ENCODE results near the gene RNU4-1.
"Not testable (repeated sequence)": the region's sequence is repeated elsewhere in the genome, so short reads cannot be mapped to it uniquely, and the experiment has no call there.

The RNU4-1 gene

DNA sequence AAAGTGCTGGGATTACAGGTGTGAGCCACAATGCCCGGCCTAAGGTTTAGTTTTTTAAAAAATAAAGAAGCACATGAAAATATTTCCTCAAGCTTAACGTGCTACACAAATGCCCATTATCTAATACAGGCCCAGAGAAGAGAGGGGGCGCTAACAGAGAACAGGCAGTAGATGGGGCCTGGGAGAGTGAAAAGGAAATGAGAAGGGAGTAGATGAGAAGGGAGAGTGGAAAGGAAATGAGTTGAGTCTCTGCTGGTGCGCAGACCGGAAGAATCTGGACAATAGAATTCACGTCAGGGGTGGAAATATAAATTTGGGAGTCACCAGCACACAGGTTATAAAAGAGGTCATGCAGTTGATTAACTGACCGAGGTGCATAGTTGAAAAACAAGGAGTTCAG, 38.2 kb downstream of the RNU4-1 start:
- TF ChIP-seq CTCF (IDR thresholded peaks at IDR 0.05; ENCODE audit: low read depth, low read length) = no peak

DNA sequence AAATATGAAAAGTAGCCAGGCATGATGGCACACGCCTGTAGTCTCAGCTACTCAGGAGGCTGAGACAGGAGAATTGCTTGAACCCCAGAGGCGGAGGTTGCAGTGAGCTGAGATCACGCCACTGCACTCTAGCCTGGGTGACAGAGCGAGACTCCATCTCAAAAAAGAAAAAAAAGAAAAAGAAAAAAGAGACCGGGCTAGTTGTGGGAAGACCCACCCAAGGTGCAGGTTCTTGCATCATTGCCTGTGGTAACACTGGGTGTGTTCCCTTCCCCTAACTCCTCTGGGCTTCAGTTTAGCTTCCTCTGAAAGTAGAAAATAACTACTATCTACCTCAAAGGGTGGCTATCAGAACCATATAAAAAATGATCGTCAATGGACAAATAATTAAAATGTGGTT, 39.7 kb downstream of the RNU4-1 start:
- not testable (repeated sequence) for DNase-seq; H3K27me3 ChIP-seq; H3K9me3 ChIP-seq; H3K4me3 ChIP-seq (ENCODE audit: low read depth, low read length); H3K36me3 ChIP-seq
- H3K4me1 ChIP-seq = peaks cover 11% of the 10 kb centered on the region

More for the DNA sequence above, 38.2 kb downstream of the RNU4-1 start:
- no peak for DNase-seq
- no peak overlapping the region for H3K4me3 ChIP-seq (ENCODE audit: low read depth, low read length)
- H3K9me3 ChIP-seq = no peaks in the 10 kb centered on the region
- no peaks in the 10 kb centered on the region for H3K36me3 ChIP-seq
- H3K4me1 ChIP-seq = peaks cover 9% of the 10 kb centered on the region
- no peaks in the 10 kb centered on the region for H3K27me3 ChIP-seq

- Histone ChIP-seq H3K9me3 (no peaks in the 10 kb centered on the region), H3K36me3 (no peaks in the 10 kb centered on the region), H3K4me1 (peaks cover 19% of the 10 kb centered on the region), H3K4me3 (ENCODE audit: low read depth, low read length) (no peak overlapping the region), H3K27me3 (no peaks in the 10 kb centered on the region)
- no peak for TF ChIP-seq CTCF (IDR thresholded peaks at IDR 0.05; ENCODE audit: low read depth, low read length)
- DNase-seq = no peak
Measured at GRCh38 chr12:120252071-120252906, 40.7 kb downstream of the RNU4-1 start.

GRCh38 chr12:120251364-120252070, 41.5 kb downstream of the RNU4-1 start:
- not testable (repeated sequence) for H3K36me3 ChIP-seq; H3K4me3 ChIP-seq (ENCODE audit: low read depth, low read length); H3K9me3 ChIP-seq; DNase-seq; H3K27me3 ChIP-seq
- H3K4me1 ChIP-seq = peaks cover 14% of the 10 kb centered on the region

DNA sequence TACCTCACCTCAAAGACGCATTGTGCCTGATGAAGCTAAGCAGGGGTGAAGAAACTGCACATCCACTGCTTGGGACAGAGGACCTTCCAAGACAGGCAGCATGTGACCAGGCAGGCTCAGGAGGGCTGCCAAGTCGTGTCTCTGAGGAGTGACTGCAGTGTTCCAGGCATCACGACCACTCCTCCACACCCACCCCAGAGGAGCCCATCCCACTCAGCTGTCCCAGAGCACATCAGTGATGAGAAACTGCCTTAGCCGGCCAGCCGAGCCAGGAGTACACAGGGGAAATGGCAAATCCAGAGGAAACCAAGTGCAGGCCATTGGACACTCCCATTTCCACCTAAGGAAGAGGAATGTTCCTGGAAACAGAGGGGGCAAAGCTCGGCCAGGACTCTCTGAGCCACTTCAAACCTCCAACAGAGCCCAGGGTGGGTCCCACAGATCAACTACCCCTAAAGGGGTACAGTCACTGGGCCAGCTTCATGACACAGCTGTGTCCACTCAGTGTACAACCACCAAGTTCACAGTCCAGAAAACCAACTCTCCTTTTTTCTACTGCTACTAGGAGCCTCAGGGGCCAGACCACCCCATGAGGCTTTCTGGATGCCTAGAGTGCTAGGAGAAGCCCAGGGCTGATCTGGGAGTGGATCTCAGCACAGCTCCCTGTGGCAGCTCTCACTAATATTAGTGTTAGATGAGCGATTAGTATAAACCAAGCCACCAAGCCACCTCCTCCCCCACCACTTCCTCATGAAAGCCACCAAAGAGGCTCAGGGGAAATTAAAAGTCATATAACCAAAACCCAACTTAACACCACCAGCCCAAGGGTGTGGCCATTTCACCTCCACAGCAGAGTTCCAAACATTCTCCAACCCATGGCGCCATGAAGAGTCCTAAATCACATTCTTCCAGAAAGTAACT, 42.9 kb downstream of the RNU4-1 start:
- Histone ChIP-seq H3K4me1 (peaks cover 14% of the 10 kb centered on the region), H3K4me3 (ENCODE audit: low read depth, low read length) (no peak overlapping the region), H3K27me3 (no peaks in the 10 kb centered on the region), H3K36me3 (no peaks in the 10 kb centered on the region), H3K9me3 (no peaks in the 10 kb centered on the region)
- no peak for DNase-seq
- no peak for TF ChIP-seq CTCF (IDR thresholded peaks at IDR 0.05; ENCODE audit: low read depth, low read length)

GRCh38 chr12:120249266-120249874, 43.7 kb downstream of the RNU4-1 start:
- Histone ChIP-seq H3K36me3 (no peaks in the 10 kb centered on the region), H3K27me3 (no peaks in the 10 kb centered on the region), H3K9me3 (no peaks in the 10 kb centered on the region), H3K4me1 (peaks cover 14% of the 10 kb centered on the region), H3K4me3 (ENCODE audit: low read depth, low read length) (no peak overlapping the region)
- no peak for TF ChIP-seq CTCF (IDR thresholded peaks at IDR 0.05; ENCODE audit: low read depth, low read length)
- no peak for DNase-seq
